PFSK-1 (cell line): ENCODE results near the gene APLP2.

ENCODE experiments used
- FOXP2 ChIP-seq: optimal IDR thresholded peaks from 2 replicates; pipeline ENCODE3; 2011; ENCODE audit warnings: borderline replicate concordance, control low read depth, inconsistent platforms; ENCODE audit not compliant: insufficient read depth; ENCODE audit errors: extremely low read length, extremely low read depth
- POLR2AphosphoS5 ChIP-seq: IDR thresholded peaks from 2 replicates; pipeline ENCODE4 v1.6.1; 2012; ENCODE audit warnings: low read depth, mild to moderate bottlenecking, control low read depth, low read length, moderate library complexity
- SIN3A ChIP-seq: IDR thresholded peaks from 2 replicates; pipeline ENCODE4 v1.6.1; 2012; ENCODE audit warnings: mild to moderate bottlenecking, low read length, moderate library complexity, borderline replicate concordance; ENCODE audit not compliant: insufficient read depth
- TAF1 ChIP-seq: IDR thresholded peaks from 2 replicates; pipeline ENCODE4 v1.6.1; 2012; ENCODE audit warnings: low read length, control low read depth, borderline replicate concordance; ENCODE audit not compliant: insufficient read depth
- TF ChIP-seq, protein P1 (sequence below), 2 experiments: IDR thresholded peaks; 2 replicates each; pipeline versions ENCODE4 v1.6.1 to v1.8.0; 2011 to 2012; ENCODE audit warnings: low read depth in 2 of 2, low read length in 2 of 2, control low read depth in 1 of 2, inconsistent platforms in 1 of 2, mild to moderate bottlenecking in 1 of 2, moderate library complexity in 1 of 2; ENCODE audit not compliant: insufficient read depth in 1 of 2

Gene APLP2

DNA sequence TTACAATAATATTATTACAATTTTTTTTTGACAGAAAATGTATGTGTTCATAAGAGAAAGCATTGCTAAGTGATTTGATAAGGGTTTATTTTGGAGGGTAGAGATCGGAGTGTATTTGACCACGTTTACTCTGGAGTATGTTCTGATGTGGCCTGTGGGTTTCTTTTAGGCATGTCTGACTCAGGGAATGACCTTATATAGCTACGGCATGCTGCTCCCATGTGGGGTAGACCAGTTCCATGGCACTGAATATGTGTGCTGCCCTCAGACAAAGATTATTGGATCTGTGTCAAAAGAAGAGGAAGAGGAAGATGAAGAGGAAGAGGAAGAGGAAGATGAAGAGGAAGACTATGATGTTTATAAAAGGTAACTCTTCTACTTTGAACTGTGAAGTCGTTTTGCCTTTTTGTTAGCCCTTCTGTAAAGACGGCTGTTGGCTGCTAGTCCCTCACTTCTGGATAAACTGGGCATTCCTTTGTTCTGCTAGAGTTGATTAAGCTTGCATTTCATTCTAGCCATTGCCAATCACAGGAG is 51.8 kb downstream of the APLP2 start:
- TF ChIP-seq POLR2AphosphoS5 = no peak
- TF ChIP-seq TAF1 = no peak
- TF ChIP-seq, protein P1, sequence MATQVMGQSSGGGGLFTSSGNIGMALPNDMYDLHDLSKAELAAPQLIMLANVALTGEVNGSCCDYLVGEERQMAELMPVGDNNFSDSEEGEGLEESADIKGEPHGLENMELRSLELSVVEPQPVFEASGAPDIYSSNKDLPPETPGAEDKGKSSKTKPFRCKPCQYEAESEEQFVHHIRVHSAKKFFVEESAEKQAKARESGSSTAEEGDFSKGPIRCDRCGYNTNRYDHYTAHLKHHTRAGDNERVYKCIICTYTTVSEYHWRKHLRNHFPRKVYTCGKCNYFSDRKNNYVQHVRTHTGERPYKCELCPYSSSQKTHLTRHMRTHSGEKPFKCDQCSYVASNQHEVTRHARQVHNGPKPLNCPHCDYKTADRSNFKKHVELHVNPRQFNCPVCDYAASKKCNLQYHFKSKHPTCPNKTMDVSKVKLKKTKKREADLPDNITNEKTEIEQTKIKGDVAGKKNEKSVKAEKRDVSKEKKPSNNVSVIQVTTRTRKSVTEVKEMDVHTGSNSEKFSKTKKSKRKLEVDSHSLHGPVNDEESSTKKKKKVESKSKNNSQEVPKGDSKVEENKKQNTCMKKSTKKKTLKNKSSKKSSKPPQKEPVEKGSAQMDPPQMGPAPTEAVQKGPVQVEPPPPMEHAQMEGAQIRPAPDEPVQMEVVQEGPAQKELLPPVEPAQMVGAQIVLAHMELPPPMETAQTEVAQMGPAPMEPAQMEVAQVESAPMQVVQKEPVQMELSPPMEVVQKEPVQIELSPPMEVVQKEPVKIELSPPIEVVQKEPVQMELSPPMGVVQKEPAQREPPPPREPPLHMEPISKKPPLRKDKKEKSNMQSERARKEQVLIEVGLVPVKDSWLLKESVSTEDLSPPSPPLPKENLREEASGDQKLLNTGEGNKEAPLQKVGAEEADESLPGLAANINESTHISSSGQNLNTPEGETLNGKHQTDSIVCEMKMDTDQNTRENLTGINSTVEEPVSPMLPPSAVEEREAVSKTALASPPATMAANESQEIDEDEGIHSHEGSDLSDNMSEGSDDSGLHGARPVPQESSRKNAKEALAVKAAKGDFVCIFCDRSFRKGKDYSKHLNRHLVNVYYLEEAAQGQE (IDR thresholded peaks at IDR 0.05; ENCODE audit: insufficient read depth in 1 of 2, low read depth in 2 of 2, low read length in 2 of 2) = no peak
- no peak for TF ChIP-seq SIN3A
- no peak for TF ChIP-seq FOXP2

DNA sequence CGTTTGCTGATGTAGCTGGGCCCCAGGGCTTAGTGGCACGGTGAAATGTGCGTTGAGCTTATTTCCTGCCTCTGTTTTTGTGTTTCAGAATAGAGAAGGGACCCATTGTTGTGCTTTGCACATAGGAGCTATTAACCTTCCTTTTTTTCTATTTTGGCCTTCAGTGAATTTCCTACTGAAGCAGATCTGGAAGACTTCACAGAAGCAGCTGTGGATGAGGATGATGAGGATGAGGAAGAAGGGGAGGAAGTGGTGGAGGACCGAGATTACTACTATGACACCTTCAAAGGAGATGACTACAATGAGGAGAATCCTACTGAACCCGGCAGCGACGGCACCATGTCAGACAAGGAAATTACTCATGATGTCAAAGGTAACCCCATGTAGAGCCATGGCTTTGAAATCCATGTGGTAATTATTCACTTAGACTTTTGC is 52.5 kb downstream of the APLP2 start:
- no peak for TF ChIP-seq TAF1
- no peak for TF ChIP-seq POLR2AphosphoS5
- TF ChIP-seq, protein P1 (IDR thresholded peaks at IDR 0.05; ENCODE audit: insufficient read depth in 1 of 2, low read depth in 2 of 2, low read length in 2 of 2) = no peak
- no peak for TF ChIP-seq FOXP2
- TF ChIP-seq SIN3A = no peak

GRCh38 chr11:130123414-130124040 is 53.8 kb downstream of the APLP2 start:
- no peak for TF ChIP-seq SIN3A
- no peak for TF ChIP-seq TAF1
- no peak for TF ChIP-seq FOXP2
- TF ChIP-seq POLR2AphosphoS5 = no peak
- TF ChIP-seq, protein P1 (IDR thresholded peaks at IDR 0.05; ENCODE audit: insufficient read depth in 1 of 2, low read depth in 2 of 2, low read length in 2 of 2) = no peak

DNA sequence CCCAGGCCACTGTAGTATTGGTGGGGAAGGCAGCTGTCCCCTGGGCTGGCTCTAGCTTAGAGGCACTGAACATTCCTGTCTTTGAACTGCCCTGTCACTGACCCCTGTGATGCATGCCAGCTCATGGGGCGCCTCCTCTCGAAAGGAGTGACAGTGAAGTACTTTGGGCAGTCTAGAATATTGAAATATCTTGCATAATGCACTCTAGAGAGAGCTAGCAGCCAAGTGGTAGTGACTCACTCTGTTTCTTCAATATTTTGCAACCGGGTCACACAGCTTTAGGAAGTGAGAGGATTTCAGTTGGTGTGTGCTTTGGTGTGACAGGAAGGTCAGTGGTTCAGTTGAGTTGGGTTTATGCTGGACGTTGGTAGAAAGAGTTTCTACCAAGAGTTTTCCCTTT is 54.4 kb downstream of the APLP2 start:
- no peak for TF ChIP-seq FOXP2
- no peak for TF ChIP-seq TAF1
- TF ChIP-seq, protein P1 (IDR thresholded peaks at IDR 0.05; ENCODE audit: insufficient read depth in 1 of 2, low read depth in 2 of 2, low read length in 2 of 2) = no peak
- TF ChIP-seq SIN3A = no peak
- TF ChIP-seq POLR2AphosphoS5 = no peak

DNA sequence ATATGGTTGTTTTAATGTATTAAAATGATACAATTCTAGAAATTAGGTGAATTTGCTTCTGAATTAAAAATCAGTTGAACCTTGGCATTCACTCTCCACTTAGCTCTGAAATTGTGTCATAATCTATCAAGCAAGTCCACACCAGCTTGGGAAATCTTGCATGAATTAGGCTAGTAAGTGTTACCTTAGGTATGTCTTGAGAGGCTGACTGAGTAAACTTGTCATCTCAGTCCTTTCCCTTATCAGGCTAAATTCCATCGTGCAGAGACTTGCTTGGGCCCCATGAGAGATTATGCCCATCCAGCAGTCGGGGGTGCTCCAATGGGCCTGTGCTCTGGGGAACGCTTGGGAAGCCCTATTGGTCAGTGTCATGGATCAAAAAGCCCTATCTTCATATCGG is 55.9 kb downstream of the APLP2 start:
- TF ChIP-seq, protein P1 (IDR thresholded peaks at IDR 0.05; ENCODE audit: insufficient read depth in 1 of 2, low read depth in 2 of 2, low read length in 2 of 2) = no peak
- TF ChIP-seq FOXP2 (no peak), POLR2AphosphoS5 (no peak), SIN3A (no peak), TAF1 (no peak)
